Gastrocnemius medialis (tissue), 4 donors: ENCODE results near the gene PTPN20.
"Not testable (repeated sequence)": the region's sequence is repeated elsewhere in the genome, so short reads cannot be mapped to it uniquely, and the experiment has no call there.

ENCODE experiments used
- POLR2A ChIP-seq, 2 donors: fragments of 450-650 bp; IDR thresholded peaks; one replicate each; pipeline ENCODE4 v1.6.1; 2017; ENCODE audit warnings: antibody characterized with exemption in 2 of 2, mild to moderate bottlenecking in 2 of 2, moderate library complexity in 2 of 2
- TF ChIP-seq, protein P1 (sequence below), 5 experiments: fragments of 450-650 bp in 3 of 5; fragments of 200-600 bp in 2 of 5; sonication (generic) in 2 of 5; IDR thresholded peaks in 4 of 5; conservative IDR thresholded peaks in 1 of 5; 1 replicate in 4 of 5; 2 replicates in 1 of 5; pipeline ENCODE4 v1.5.1; 2016 to 2019; ENCODE audit warnings: antibody characterized with exemption in 5 of 5, mild to moderate bottlenecking in 3 of 5, moderate library complexity in 3 of 5

- TF ChIP-seq, protein P1, sequence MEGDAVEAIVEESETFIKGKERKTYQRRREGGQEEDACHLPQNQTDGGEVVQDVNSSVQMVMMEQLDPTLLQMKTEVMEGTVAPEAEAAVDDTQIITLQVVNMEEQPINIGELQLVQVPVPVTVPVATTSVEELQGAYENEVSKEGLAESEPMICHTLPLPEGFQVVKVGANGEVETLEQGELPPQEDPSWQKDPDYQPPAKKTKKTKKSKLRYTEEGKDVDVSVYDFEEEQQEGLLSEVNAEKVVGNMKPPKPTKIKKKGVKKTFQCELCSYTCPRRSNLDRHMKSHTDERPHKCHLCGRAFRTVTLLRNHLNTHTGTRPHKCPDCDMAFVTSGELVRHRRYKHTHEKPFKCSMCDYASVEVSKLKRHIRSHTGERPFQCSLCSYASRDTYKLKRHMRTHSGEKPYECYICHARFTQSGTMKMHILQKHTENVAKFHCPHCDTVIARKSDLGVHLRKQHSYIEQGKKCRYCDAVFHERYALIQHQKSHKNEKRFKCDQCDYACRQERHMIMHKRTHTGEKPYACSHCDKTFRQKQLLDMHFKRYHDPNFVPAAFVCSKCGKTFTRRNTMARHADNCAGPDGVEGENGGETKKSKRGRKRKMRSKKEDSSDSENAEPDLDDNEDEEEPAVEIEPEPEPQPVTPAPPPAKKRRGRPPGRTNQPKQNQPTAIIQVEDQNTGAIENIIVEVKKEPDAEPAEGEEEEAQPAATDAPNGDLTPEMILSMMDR (IDR thresholded peaks at IDR 0.05 in 4 of 5, conservative IDR thresholded peaks at IDR 0.05 in 1 of 5): not testable (repeated sequence)
- TF ChIP-seq POLR2A (IDR thresholded peaks at IDR 0.05): not testable (repeated sequence)
Measured at GRCh38 chr10:46960742-46961141, 49.5 kb downstream of the PTPN20 start.
